Measurements from ENCODE around the gene DQX1.

- TF ChIP-seq CTCF (conservative IDR thresholded peaks at IDR 0.05 in 1 of 2, IDR thresholded peaks at IDR 0.05 in 1 of 2; ENCODE audit: extremely low read depth in 1 of 2, insufficient read depth in 1 of 2, low read depth in 1 of 2, low read length in 2 of 2): no peak
- TF ChIP-seq EZH2 (IDR thresholded peaks at IDR 0.05; ENCODE audit: borderline replicate concordance, low read length): no peak
These were observed 26.6 kb downstream of the DQX1 start, which contains the start of gene LBX2 for GRCh38 chr2:74499267-74499939.

All from mammary epithelial cell (primary cell).